GM23338 (cell line): ENCODE results near the gene LRRC3. TPM values are rescaled to one million over a fixed set of nuclear protein-coding genes. Genes with fewer than 3 reads are reported as not detected.

Experiments used
- ATAC-seq: fragments of 200-7000 bp; cut with Tn5 transposase; 3 replicates; pipeline ENCODE4 v1.9.1; 2020
- DNase-seq: peaks from one replicate; pipeline ENCODE4 v3.0.0-alpha.2; 2015; ENCODE audit warnings: low spot score
- H2AFZ ChIP-seq: fragments of 200-600 bp; sonication (generic); 2 replicates; pipeline ENCODE4 v1.8.0; 2016; ENCODE audit warnings: antibody characterized with exemption, mild to moderate bottlenecking, moderate library complexity
- H3F3A ChIP-seq: fragments of 200-600 bp; sonication (generic); replicated peaks from 2 replicates; pipeline ENCODE4 v1.8.0; 2017; ENCODE audit warnings: antibody characterized with exemption, mixed run types, low read depth
- H3K27ac ChIP-seq: fragments of 200-600 bp; sonication (generic); 2 replicates; pipeline ENCODE4 v1.6.1; 2016; ENCODE audit warnings: low read depth
- H3K27me3 ChIP-seq: fragments of 200-600 bp; sonication (generic); 2 replicates; pipeline ENCODE4 v1.8.0; 2016; ENCODE audit warnings: mild to moderate bottlenecking, mixed run types, moderate library complexity; ENCODE audit not compliant: insufficient read depth
- H3K36me3 ChIP-seq: fragments of 200-600 bp; sonication (generic); 2 replicates; pipeline ENCODE4 v1.8.0; 2016; ENCODE audit warnings: mild to moderate bottlenecking; ENCODE audit not compliant: insufficient read depth
- H3K4me1 ChIP-seq: fragments of 200-600 bp; sonication (generic); 2 replicates; pipeline ENCODE4 v1.8.0; 2016; ENCODE audit warnings: mild to moderate bottlenecking, moderate library complexity; ENCODE audit not compliant: insufficient read depth
- H3K4me2 ChIP-seq: fragments of 200-600 bp; sonication (generic); 2 replicates; pipeline ENCODE4 v1.7.1; 2017; ENCODE audit warnings: mixed run types
- H3K4me3 ChIP-seq: fragments of 200-600 bp; sonication (generic); 2 replicates; pipeline ENCODE4 v1.6.1; 2016; ENCODE audit warnings: mixed run types
- H3K79me2 ChIP-seq: fragments of 200-600 bp; sonication (generic); replicated peaks from 2 replicates; pipeline ENCODE4 v1.8.0; 2017; ENCODE audit warnings: mild to moderate bottlenecking; ENCODE audit not compliant: insufficient read depth
- H3K9me2 ChIP-seq: fragments of 200-600 bp; sonication (generic); 2 replicates; pipeline ENCODE4 v1.8.0; 2017; ENCODE audit not compliant: insufficient read depth
- H4K20me1 ChIP-seq: fragments of 200-600 bp; sonication (generic); replicated peaks from 2 replicates; pipeline ENCODE4 v1.8.0; 2017; ENCODE audit warnings: mild to moderate bottlenecking; ENCODE audit not compliant: insufficient read depth
- H3K27ac Mint-ChIP-seq: 2 replicates; pipeline ENCODE4 v1.8.0; 2020; ENCODE audit warnings: inconsistent platforms, mild to moderate bottlenecking, moderate library complexity, mixed read lengths
- H3K27me3 Mint-ChIP-seq: 3 replicates; pipeline ENCODE4 v1.8.0; 2022; ENCODE audit warnings: low read depth, mild to moderate bottlenecking, moderate library complexity, mixed read lengths, inconsistent platforms; ENCODE audit not compliant: insufficient read depth, poor library complexity
- H3K36me3 Mint-ChIP-seq: 3 replicates; pipeline ENCODE4 v1.8.0; 2021; ENCODE audit warnings: low read depth, mild to moderate bottlenecking, inconsistent platforms, moderate library complexity, mixed read lengths
- H3K4me1 Mint-ChIP-seq: 3 replicates; pipeline ENCODE4 v1.8.0; 2020; ENCODE audit warnings: mild to moderate bottlenecking, inconsistent platforms, mixed read lengths
- H3K4me3 Mint-ChIP-seq: 3 replicates; pipeline ENCODE4 v1.8.0; 2021; ENCODE audit warnings: moderate library complexity, mild to moderate bottlenecking, inconsistent platforms, mixed read lengths
- H3K9me3 Mint-ChIP-seq: 3 replicates; pipeline ENCODE4 v1.8.0; 2020; ENCODE audit warnings: moderate library complexity, mild to moderate bottlenecking, inconsistent platforms, mixed read lengths
- CREB1 ChIP-seq: fragments of 250-450 bp; sonication (Bioruptor Pico); IDR thresholded peaks from 2 replicates; pipeline ENCODE4 v1.5.0; 2020; ENCODE audit warnings: low read depth, mild to moderate bottlenecking, moderate library complexity
- EZH2 ChIP-seq: fragments of 200-600 bp; sonication (generic); IDR thresholded peaks from one replicate; pipeline ENCODE4 v1.8.0; 2017; ENCODE audit warnings: antibody characterized with exemption, mild to moderate bottlenecking, low read depth; ENCODE audit not compliant: unreplicated experiment
- EZH2phosphoT487 ChIP-seq: fragments of 200-600 bp; sonication (generic); IDR thresholded peaks from one replicate; pipeline ENCODE4 v1.8.1; 2018; ENCODE audit warnings: antibody characterized with exemption; ENCODE audit not compliant: unreplicated experiment
- JUNB ChIP-seq: IDR thresholded peaks from one replicate; pipeline ENCODE4 v1.6.1; 2016; ENCODE audit warnings: antibody characterized with exemption; ENCODE audit not compliant: unreplicated experiment
- NANOG ChIP-seq: IDR thresholded peaks from 2 replicates; pipeline ENCODE4 v1.6.1; 2016; ENCODE audit warnings: antibody characterized with exemption, borderline replicate concordance
- POLR2AphosphoS5 ChIP-seq: IDR thresholded peaks from 2 replicates; pipeline ENCODE4 v1.6.1; 2016; ENCODE audit warnings: antibody characterized with exemption, low read depth
- STAT1 ChIP-seq: IDR thresholded peaks from one replicate; pipeline ENCODE4 v1.6.1; 2016; ENCODE audit warnings: antibody characterized with exemption; ENCODE audit not compliant: unreplicated experiment
- ZNF114 ChIP-seq: fragments of 250-450 bp; sonication (Bioruptor Pico); IDR thresholded peaks from 2 replicates; pipeline ENCODE4 v1.5.0; 2020; ENCODE audit warnings: mild to moderate bottlenecking, moderate library complexity
- ZNF331 ChIP-seq: fragments of 250-450 bp; sonication (Bioruptor Pico); IDR thresholded peaks from 2 replicates; pipeline ENCODE4 v1.5.0; 2020; ENCODE audit warnings: low read depth, mild to moderate bottlenecking, moderate library complexity
- polyA plus RNA-seq: library from polyadenylated mRNA; unstranded; fragments of >200 nt; fragmentation: Nextera tagmentation; extraction: Ambion mirVana; gene quantifications from 2 replicates; pipeline ENCODE4 v1.2.1, GENCODE V29; 2016
- total RNA-seq: library from RNA; depleted of rRNA; stranded (reverse); fragments of >200 nt; shearing (Covaris generic); gene quantifications from 2 replicates; pipeline ENCODE4 v1.2.3, GENCODE V29; 2014
- TF ChIP-seq, protein P1 (sequence below): fragments of 250-450 bp; sonication (Bioruptor Pico); IDR thresholded peaks from 2 replicates; pipeline ENCODE4 v1.5.0; 2020; ENCODE audit warnings: mild to moderate bottlenecking, moderate library complexity
- TF ChIP-seq, protein P2 (sequence below): IDR thresholded peaks from one replicate; pipeline ENCODE4 v1.6.1; 2018; ENCODE audit warnings: antibody characterized with exemption; ENCODE audit not compliant: unreplicated experiment
- TF ChIP-seq, protein P3 (sequence below): IDR thresholded peaks from 2 replicates; pipeline ENCODE4 v1.6.1; 2016; ENCODE audit warnings: antibody characterized with exemption
- TF ChIP-seq, protein P4 (sequence below), 2 experiments: fragments of 200-600 bp in 1 of 2; sonication (generic) in 1 of 2; conservative IDR thresholded peaks; 2 replicates each; pipeline versions ENCODE4 v1.5.1 to v1.6.1; 2016 to 2017; ENCODE audit warnings: antibody characterized with exemption in 2 of 2, low read depth in 2 of 2, mild to moderate bottlenecking in 2 of 2, moderate library complexity in 1 of 2

LRRC3 gene
- total and polyA plus RNA-seq, 2 experiments from 2014 or later = 0.95 to 6.8 TPM

DNA sequence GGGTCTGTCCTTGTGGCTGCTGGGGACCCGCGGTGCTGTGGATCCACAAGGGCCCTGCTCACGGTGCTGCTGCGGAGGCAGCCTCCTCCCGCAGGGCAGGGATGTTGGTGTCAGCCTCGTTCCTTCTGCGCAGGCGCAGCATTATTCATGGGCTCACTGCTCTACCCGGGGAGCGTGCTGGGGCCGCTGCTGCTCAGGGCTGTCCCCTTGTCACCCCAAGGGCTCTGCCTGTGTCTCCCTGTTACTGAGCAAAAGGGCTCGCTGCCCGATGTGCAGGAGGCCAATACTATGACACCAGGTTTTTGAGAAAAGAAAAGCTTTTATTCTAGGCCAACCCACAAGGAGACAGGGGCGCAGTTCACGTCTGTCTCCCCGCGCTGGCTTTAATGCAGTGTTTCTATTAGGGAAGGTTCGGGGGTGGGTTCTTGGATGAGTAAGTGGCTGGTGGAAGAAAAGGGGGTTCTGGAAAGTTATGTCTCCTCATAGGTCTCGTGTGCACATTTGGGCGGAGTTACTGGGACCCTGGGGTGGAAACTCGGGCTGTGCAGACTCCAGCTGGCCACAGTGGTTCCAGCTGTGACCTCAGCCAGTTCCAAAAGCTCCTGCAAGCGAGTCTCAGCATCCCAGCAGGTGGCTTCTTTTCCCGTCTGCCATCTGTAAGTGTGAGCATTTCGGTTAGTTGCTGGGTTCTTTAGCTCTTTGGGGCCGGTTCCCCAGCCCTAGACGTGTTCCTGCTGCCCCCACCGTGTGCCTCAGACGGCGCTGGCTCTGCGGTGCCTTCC, 40.8 kb upstream of the LRRC3 start:
- no peaks in the 10 kb centered on the region for H3K27me3 ChIP-seq
- H3K9me3 Mint-ChIP-seq = peaks cover 34% of the 10 kb centered on the region
- H3K4me1 ChIP-seq = no peaks in the 10 kb centered on the region
- H3K36me3 Mint-ChIP-seq = peaks cover 10% of the 10 kb centered on the region; the same call in 2 of the 3 replicates
- H3K36me3 ChIP-seq = no peaks in the 10 kb centered on the region
- no peak overlapping the region for H3K4me3 ChIP-seq
- no peaks in the 10 kb centered on the region for H3K79me2 ChIP-seq
- H3K4me3 Mint-ChIP-seq = no peak overlapping the region
- H3K4me2 ChIP-seq = no peak overlapping the region
- no peaks in the 10 kb centered on the region for H4K20me1 ChIP-seq
- ATAC-seq (no peak), DNase-seq (no peak)
- H3F3A ChIP-seq = no peaks in the 10 kb centered on the region
- H3K27me3 Mint-ChIP-seq = peaks cover 5% of the 10 kb centered on the region
- no peak overlapping the region for H3K27ac Mint-ChIP-seq
- H2AFZ ChIP-seq = no peak overlapping the region
- TF ChIP-seq EZH2 = no peak
- TF ChIP-seq, protein P1, sequence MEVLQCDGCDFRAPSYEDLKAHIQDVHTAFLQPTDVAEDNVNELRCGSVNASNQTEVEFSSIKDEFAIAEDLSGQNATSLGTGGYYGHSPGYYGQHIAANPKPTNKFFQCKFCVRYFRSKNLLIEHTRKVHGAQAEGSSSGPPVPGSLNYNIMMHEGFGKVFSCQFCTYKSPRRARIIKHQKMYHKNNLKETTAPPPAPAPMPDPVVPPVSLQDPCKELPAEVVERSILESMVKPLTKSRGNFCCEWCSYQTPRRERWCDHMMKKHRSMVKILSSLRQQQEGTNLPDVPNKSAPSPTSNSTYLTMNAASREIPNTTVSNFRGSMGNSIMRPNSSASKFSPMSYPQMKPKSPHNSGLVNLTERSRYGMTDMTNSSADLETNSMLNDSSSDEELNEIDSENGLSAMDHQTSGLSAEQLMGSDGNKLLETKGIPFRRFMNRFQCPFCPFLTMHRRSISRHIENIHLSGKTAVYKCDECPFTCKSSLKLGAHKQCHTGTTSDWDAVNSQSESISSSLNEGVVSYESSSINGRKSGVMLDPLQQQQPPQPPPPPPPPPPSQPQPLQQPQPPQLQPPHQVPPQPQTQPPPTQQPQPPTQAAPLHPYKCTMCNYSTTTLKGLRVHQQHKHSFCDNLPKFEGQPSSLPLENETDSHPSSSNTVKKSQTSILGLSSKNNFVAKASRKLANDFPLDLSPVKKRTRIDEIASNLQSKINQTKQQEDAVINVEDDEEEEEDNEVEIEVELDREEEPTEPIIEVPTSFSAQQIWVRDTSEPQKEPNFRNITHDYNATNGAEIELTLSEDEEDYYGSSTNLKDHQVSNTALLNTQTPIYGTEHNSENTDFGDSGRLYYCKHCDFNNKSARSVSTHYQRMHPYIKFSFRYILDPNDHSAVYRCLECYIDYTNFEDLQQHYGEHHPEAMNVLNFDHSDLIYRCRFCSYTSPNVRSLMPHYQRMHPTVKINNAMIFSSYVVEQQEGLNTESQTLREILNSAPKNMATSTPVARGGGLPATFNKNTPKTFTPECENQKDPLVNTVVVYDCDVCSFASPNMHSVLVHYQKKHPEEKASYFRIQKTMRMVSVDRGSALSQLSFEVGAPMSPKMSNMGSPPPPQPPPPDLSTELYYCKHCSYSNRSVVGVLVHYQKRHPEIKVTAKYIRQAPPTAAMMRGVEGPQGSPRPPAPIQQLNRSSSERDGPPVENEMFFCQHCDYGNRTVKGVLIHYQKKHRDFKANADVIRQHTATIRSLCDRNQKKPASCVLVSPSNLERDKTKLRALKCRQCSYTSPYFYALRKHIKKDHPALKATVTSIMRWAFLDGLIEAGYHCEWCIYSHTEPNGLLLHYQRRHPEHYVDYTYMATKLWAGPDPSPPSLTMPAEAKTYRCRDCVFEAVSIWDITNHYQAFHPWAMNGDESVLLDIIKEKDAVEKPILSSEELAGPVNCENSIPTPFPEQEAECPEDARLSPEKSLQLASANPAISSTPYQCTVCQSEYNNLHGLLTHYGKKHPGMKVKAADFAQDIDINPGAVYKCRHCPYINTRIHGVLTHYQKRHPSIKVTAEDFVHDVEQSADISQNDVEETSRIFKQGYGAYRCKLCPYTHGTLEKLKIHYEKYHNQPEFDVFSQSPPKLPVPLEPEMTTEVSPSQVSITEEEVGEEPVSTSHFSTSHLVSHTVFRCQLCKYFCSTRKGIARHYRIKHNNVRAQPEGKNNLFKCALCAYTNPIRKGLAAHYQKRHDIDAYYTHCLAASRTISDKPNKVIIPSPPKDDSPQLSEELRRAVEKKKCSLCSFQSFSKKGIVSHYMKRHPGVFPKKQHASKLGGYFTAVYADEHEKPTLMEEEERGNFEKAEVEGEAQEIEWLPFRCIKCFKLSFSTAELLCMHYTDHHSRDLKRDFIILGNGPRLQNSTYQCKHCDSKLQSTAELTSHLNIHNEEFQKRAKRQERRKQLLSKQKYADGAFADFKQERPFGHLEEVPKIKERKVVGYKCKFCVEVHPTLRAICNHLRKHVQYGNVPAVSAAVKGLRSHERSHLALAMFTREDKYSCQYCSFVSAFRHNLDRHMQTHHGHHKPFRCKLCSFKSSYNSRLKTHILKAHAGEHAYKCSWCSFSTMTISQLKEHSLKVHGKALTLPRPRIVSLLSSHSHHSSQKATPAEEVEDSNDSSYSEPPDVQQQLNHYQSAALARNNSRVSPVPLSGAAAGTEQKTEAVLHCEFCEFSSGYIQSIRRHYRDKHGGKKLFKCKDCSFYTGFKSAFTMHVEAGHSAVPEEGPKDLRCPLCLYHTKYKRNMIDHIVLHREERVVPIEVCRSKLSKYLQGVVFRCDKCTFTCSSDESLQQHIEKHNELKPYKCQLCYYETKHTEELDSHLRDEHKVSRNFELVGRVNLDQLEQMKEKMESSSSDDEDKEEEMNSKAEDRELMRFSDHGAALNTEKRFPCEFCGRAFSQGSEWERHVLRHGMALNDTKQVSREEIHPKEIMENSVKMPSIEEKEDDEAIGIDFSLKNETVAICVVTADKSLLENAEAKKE (CRISPR knock-in tag) = no peak
- TF ChIP-seq, protein P2, sequence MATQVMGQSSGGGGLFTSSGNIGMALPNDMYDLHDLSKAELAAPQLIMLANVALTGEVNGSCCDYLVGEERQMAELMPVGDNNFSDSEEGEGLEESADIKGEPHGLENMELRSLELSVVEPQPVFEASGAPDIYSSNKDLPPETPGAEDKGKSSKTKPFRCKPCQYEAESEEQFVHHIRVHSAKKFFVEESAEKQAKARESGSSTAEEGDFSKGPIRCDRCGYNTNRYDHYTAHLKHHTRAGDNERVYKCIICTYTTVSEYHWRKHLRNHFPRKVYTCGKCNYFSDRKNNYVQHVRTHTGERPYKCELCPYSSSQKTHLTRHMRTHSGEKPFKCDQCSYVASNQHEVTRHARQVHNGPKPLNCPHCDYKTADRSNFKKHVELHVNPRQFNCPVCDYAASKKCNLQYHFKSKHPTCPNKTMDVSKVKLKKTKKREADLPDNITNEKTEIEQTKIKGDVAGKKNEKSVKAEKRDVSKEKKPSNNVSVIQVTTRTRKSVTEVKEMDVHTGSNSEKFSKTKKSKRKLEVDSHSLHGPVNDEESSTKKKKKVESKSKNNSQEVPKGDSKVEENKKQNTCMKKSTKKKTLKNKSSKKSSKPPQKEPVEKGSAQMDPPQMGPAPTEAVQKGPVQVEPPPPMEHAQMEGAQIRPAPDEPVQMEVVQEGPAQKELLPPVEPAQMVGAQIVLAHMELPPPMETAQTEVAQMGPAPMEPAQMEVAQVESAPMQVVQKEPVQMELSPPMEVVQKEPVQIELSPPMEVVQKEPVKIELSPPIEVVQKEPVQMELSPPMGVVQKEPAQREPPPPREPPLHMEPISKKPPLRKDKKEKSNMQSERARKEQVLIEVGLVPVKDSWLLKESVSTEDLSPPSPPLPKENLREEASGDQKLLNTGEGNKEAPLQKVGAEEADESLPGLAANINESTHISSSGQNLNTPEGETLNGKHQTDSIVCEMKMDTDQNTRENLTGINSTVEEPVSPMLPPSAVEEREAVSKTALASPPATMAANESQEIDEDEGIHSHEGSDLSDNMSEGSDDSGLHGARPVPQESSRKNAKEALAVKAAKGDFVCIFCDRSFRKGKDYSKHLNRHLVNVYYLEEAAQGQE = no peak
- no peak for TF ChIP-seq CREB1 (CRISPR knock-in tag)
- TF ChIP-seq EZH2phosphoT487 = no peak
- TF ChIP-seq POLR2AphosphoS5 = no peak
- TF ChIP-seq JUNB = no peak
- no peak for TF ChIP-seq ZNF114 (CRISPR knock-in tag)
- TF ChIP-seq ZNF331 = no peak
- TF ChIP-seq, protein P3, sequence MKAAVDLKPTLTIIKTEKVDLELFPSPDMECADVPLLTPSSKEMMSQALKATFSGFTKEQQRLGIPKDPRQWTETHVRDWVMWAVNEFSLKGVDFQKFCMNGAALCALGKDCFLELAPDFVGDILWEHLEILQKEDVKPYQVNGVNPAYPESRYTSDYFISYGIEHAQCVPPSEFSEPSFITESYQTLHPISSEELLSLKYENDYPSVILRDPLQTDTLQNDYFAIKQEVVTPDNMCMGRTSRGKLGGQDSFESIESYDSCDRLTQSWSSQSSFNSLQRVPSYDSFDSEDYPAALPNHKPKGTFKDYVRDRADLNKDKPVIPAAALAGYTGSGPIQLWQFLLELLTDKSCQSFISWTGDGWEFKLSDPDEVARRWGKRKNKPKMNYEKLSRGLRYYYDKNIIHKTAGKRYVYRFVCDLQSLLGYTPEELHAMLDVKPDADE = no peak
- TF ChIP-seq, protein P4, sequence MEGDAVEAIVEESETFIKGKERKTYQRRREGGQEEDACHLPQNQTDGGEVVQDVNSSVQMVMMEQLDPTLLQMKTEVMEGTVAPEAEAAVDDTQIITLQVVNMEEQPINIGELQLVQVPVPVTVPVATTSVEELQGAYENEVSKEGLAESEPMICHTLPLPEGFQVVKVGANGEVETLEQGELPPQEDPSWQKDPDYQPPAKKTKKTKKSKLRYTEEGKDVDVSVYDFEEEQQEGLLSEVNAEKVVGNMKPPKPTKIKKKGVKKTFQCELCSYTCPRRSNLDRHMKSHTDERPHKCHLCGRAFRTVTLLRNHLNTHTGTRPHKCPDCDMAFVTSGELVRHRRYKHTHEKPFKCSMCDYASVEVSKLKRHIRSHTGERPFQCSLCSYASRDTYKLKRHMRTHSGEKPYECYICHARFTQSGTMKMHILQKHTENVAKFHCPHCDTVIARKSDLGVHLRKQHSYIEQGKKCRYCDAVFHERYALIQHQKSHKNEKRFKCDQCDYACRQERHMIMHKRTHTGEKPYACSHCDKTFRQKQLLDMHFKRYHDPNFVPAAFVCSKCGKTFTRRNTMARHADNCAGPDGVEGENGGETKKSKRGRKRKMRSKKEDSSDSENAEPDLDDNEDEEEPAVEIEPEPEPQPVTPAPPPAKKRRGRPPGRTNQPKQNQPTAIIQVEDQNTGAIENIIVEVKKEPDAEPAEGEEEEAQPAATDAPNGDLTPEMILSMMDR (conservative IDR thresholded peaks at IDR 0.05; ENCODE audit: low read depth in 2 of 2) = no peak
- no peak for TF ChIP-seq NANOG
- no peak for TF ChIP-seq STAT1
- H3K4me1 Mint-ChIP-seq = no peaks in the 10 kb centered on the region; the same call in 2 of the 3 replicates
- no peak overlapping the region for H3K27ac ChIP-seq
- H3K9me2 ChIP-seq = no peaks in the 10 kb centered on the region; the same call in 1 of the 2 replicates
